Glutamatergic neuron (in vitro differentiated cells): ENCODE measurements around the gene GALNT9. TPM values are rescaled to one million over a fixed set of nuclear protein-coding genes. Genes with fewer than 3 reads are reported as not detected.

ENCODE experiments used
- DNase-seq: peaks from one replicate; pipeline ENCODE4 v3.0.0; 2022
- H3K27ac Mint-ChIP-seq: one replicate; pipeline ENCODE4 v1.8.0; 2020; ENCODE audit warnings: mild to moderate bottlenecking, mixed read lengths, inconsistent platforms; ENCODE audit not compliant: unreplicated experiment
- H3K27me3 Mint-ChIP-seq: one replicate; pipeline ENCODE4 v1.8.0; 2020; ENCODE audit warnings: mild to moderate bottlenecking, moderate library complexity, mixed read lengths, inconsistent platforms; ENCODE audit not compliant: unreplicated experiment
- H3K36me3 Mint-ChIP-seq: one replicate; pipeline ENCODE4 v1.8.0; 2020; ENCODE audit warnings: mild to moderate bottlenecking, mixed read lengths, inconsistent platforms; ENCODE audit not compliant: unreplicated experiment
- H3K4me1 Mint-ChIP-seq: one replicate; pipeline ENCODE4 v1.8.0; 2020; ENCODE audit warnings: mild to moderate bottlenecking, low read depth, mixed read lengths, inconsistent platforms; ENCODE audit not compliant: unreplicated experiment
- H3K4me3 Mint-ChIP-seq: one replicate; pipeline ENCODE4 v1.8.0; 2020; ENCODE audit warnings: mild to moderate bottlenecking, mixed read lengths, inconsistent platforms; ENCODE audit not compliant: unreplicated experiment
- H3K9me3 Mint-ChIP-seq: one replicate; pipeline ENCODE4 v1.8.0; 2020; ENCODE audit warnings: mild to moderate bottlenecking, moderate library complexity, mixed read lengths, inconsistent platforms; ENCODE audit not compliant: unreplicated experiment
- CTCF ChIP-seq: fragments of 200-600 bp; sonication (generic); IDR thresholded peaks from one replicate; pipeline ENCODE4 v1.5.0; 2021; ENCODE audit not compliant: partially characterized antibody, unreplicated experiment
- total RNA-seq: library from RNA; stranded (reverse); fragmentation: NEBNext Ultra II Directional; extraction: Animal tissue kit (Norgen Biotek cat#: 25700); gene quantifications from one replicate; pipeline ENCODE4 v1.2.1, GENCODE V29; 2021; ENCODE audit not compliant: unreplicated experiment

The GALNT9 gene
- total RNA-seq, 1 donor from 2014 or later, result 13.7 TPM

GRCh38 chr12:132148368-132149045 lies 180.9 kb downstream of the GALNT9 start:
- H3K4me1 Mint-ChIP-seq, result peaks cover 3% of the 10 kb centered on the region
- H3K9me3 Mint-ChIP-seq, result peaks cover 9% of the 10 kb centered on the region
- H3K4me3 Mint-ChIP-seq, result no peak overlapping the region
- no peak for TF ChIP-seq CTCF
- no peak overlapping the region for H3K27ac Mint-ChIP-seq
- H3K36me3 Mint-ChIP-seq, result no peaks in the 10 kb centered on the region
- H3K27me3 Mint-ChIP-seq, result peaks cover 16% of the 10 kb centered on the region
- no peak for DNase-seq

- Mint-ChIP-seq H3K27ac (no peak overlapping the region), H3K9me3 (peaks cover 12% of the 10 kb centered on the region), H3K27me3 (peaks cover 20% of the 10 kb centered on the region)
Measured at GRCh38 chr12:132147423-132148367, 181.7 kb downstream of the GALNT9 start.

GRCh38 chr12:132146772-132147422 lies 182.5 kb downstream of the GALNT9 start:
- H3K9me3 Mint-ChIP-seq, result peaks cover 12% of the 10 kb centered on the region
- TF ChIP-seq CTCF, result no peak
- H3K27me3 Mint-ChIP-seq, result peaks cover 22% of the 10 kb centered on the region
- no peak overlapping the region for H3K4me3 Mint-ChIP-seq
- no peak overlapping the region for H3K27ac Mint-ChIP-seq
- no peaks in the 10 kb centered on the region for H3K36me3 Mint-ChIP-seq
- H3K4me1 Mint-ChIP-seq, result peaks cover 5% of the 10 kb centered on the region
- no peak for DNase-seq

More at GRCh38 chr12:132147423-132148367, 181.7 kb downstream of the GALNT9 start:
- Mint-ChIP-seq H3K4me1 (peaks cover 5% of the 10 kb centered on the region), H3K36me3 (no peaks in the 10 kb centered on the region), H3K4me3 (no peak overlapping the region)
- DNase-seq, result no peak
- TF ChIP-seq CTCF, result no peak

Other genes with a start within 250 kb of the GALNT9 start
- gene DDX51, start 185.3 kb downstream of the GALNT9 start, total RNA-seq, result 24.9 TPM
- 17.8 TPM for gene NOC4L, start 185.1 kb downstream of the GALNT9 start, total RNA-seq
- gene FBRSL1, start 160.6 kb upstream of the GALNT9 start, total RNA-seq, result 211 TPM